ENCODE data around the gene FCN1.

- TF ChIP-seq CTCF (IDR thresholded peaks at IDR 0.05) (no peak), POLR2A (IDR thresholded peaks at IDR 0.05) (no peak)
Observed at GRCh38 chr9:134944916-134945315, 27.2 kb upstream of the FCN1 start.
